Breast epithelium (tissue), 3 donors: Measurements from ENCODE around the gene MBTPS1.

Experiments
- POLR2A ChIP-seq: fragments of 450-650 bp; IDR thresholded peaks from one replicate; pipeline ENCODE4 v1.6.1; 2016; ENCODE audit warnings: antibody characterized with exemption, mild to moderate bottlenecking, moderate library complexity
- POLR2AphosphoS5 ChIP-seq, 3 donors: sonication (generic); formaldehyde crosslinking; IDR thresholded peaks; one replicate each; pipeline ENCODE4 v1.6.1; 2017; ENCODE audit warnings: antibody characterized with exemption in 3 of 3
- TF ChIP-seq, protein P1 (sequence below), 3 donors: fragments of 450-650 bp; IDR thresholded peaks; one replicate each; pipeline ENCODE4 v1.5.1; 2016 to 2017; ENCODE audit warnings: antibody characterized with exemption in 3 of 3, mild to moderate bottlenecking in 3 of 3, moderate library complexity in 3 of 3

DNA sequence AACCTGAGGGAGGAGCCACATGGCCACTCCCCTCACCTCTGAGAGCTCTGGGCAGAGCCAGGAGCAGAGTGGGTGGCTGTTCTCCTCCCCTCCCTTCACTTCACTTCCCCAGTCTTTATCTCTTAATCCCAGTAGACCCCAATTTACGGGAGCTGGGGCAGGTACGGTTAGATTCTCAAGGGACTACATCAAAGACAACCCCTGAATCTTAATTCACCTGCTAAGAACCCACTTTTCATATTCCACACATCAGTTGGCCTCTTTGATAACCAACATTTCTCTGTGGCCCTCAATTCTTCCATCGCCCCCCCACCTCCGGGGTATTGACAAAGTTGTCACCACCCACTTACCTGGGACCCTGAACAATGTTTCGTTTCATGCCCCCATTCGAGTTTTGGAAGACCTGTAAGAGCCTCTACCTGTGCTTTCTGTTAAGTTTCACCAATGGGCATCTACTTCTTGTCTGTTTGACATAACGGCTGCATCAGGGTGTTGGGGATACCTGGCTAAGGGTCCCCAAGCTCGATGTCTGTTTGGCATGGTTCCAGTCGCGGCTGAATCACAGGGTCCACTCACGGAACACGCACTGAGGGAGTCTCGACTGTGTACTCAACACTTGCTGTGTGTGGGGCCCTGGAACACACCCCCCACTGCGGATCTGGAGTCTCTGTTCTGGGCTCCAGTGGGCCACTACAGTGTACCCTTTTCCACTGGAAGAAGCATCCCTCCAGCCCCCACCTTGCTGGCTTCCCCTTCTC lies 102.0 kb downstream of the MBTPS1 start:
- TF ChIP-seq POLR2AphosphoS5 (IDR thresholded peaks at IDR 0.05) = no peak
- TF ChIP-seq, protein P1, sequence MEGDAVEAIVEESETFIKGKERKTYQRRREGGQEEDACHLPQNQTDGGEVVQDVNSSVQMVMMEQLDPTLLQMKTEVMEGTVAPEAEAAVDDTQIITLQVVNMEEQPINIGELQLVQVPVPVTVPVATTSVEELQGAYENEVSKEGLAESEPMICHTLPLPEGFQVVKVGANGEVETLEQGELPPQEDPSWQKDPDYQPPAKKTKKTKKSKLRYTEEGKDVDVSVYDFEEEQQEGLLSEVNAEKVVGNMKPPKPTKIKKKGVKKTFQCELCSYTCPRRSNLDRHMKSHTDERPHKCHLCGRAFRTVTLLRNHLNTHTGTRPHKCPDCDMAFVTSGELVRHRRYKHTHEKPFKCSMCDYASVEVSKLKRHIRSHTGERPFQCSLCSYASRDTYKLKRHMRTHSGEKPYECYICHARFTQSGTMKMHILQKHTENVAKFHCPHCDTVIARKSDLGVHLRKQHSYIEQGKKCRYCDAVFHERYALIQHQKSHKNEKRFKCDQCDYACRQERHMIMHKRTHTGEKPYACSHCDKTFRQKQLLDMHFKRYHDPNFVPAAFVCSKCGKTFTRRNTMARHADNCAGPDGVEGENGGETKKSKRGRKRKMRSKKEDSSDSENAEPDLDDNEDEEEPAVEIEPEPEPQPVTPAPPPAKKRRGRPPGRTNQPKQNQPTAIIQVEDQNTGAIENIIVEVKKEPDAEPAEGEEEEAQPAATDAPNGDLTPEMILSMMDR (IDR thresholded peaks at IDR 0.05) = no peak
- TF ChIP-seq POLR2A = no peak
